Eye (tissue), 1 donor: Measurements from ENCODE around the gene ACOXL.

Experiments used
- DNase-seq: peaks from one replicate; pipeline ENCODE4 v3.0.0-alpha.2; 2015

Gene ACOXL

DNA sequence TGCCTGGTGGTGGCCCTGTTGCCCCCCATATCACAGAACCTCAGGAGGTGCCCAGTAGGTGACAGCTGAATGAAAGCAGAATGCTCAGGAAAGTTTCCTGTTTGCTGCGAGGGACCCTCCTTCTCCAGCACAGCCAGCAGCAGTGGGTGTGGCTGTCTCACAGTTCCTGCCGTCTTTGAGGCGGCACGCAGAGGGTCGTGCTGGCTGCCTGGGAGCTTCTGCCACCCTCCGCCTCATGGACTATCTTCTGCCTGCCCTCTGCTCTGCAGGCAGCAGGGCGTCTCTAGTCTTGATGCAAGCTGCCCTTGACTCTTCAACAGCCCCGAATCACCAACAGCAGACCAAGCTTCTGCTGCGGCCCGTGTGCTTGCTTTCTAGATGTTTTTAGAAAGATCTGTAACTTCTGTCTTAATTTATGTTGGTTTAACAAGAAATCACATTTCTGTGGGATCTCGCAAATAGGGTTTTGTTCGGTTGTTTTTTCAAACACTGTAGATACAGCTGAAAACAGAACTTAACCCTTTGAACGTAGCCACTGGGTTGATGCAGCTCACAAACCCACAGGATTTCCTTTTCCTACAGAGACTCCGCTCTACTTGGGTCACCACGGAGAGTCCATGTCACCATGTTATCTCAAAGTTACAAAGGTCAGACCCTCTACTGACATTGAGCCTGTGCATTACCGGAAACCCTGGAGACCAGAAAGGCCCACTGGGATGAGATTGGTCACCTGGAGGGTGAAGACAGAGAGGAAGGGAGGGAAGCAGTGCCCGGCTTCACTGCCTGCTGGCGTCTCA lies 144.9 kb downstream of the ACOXL start:
- no peak for DNase-seq

DNA sequence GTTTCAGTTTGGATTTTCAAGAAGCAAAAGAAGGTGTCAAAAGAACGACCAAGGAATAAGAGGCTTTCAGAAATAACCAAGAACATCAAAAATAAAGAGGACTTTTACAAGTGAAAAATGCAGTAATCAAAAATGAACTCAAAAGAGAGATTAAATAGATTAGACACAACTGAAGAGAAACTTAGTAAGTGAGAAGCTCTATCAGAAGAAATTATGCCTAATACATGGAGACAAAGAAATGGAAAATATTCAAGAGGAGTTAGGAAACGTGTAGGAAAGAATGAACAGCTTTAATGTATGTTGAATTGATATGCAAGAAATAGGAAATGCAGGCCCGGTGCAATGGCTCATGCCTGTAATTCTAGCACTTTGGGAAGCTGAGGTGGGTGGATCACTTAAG lies 145.8 kb downstream of the ACOXL start:
- no peak for DNase-seq

DNA sequence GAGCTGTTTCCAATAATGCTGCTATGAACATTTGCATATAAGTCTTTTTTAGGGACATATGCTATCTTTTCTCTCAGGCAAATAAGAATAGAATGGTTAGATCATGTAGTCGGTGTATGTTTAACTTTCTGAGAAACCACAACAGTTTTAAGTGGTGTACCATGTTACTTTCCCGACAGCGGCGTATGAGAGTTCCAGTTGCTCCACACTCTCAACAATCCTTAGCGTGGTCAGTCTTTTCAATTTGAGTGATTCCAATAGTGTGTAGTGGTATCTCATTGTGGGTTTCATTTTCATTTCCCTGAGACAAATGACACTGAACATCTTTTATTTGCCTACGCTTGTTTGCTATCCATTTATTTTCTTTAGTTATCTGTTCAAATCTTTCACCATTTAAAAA lies 149.5 kb downstream of the ACOXL start:
- no peak for DNase-seq

DNA sequence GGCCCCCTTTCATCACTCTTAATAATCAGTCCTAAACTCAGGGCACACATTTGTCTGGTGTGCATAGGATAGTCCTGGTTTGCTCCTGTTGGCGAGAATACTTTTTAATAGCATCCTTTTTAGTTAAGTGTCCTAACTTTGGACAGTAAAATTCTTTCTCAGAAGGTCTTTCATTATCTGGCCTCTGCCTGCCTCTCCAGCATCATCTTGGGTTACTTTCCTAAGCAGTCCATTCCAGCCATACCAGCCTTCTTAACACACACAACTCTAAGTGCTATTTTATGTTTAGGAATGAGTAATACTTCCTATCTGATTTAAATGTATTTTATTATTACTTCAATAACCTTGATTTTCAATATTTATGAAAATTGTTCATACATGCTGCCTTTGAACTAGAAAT lies 151.0 kb downstream of the ACOXL start:
- DNase-seq = no peak

DNA sequence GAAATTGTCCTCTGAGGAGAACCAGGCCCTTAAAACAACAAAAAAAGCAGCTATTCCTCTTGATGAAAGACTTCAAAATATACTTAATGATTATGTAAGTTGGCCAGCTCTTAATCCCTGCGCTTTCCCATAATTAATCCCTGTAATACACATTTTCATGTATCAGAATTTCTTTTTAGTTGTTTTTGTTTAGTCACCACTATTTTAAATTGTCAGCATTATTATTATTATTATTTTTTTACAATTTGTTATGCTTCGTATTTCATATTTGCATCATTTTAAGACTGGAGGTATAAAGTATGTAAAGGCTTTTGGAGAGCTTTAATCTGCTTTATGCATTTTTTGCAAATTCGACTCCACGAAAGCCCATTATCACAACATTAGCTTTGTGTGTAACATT lies 152.9 kb downstream of the ACOXL start:
- no peak for DNase-seq

DNA sequence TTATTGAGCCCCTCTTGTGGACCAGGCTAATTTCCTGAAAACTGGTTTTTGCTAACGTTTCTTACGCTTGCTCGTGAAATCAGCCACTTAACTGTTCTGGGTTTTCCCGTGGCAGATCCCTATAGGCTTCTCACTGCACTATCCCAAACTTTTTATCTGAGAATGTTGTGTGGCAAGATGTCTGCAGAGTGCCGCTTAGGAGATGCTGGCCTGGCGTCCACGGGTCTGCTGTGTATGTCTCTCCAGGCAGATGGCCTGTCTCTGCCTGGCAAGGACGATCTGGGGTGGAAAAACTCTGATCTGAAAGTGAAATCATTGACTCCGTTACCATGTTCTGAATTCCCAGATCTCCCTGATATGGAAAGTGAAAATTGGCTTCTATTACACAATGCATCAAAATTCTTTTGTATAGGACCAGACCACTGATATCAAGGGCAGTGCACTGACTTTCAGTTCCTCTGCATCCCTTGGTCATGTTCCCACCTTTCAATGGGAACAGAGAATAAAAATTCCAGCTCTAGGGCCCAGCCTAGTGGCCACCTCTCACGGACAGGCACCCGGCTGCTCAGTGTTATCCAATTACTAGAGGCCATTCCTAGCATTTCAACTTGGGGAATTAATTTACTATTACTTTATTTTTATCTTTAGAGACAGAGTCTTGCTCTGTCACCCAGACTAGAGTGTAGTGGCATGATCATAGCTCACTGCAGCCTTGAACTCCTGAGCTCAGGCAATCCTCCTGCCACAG lies 154.6 kb downstream of the ACOXL start:
- DNase-seq = no peak

DNA sequence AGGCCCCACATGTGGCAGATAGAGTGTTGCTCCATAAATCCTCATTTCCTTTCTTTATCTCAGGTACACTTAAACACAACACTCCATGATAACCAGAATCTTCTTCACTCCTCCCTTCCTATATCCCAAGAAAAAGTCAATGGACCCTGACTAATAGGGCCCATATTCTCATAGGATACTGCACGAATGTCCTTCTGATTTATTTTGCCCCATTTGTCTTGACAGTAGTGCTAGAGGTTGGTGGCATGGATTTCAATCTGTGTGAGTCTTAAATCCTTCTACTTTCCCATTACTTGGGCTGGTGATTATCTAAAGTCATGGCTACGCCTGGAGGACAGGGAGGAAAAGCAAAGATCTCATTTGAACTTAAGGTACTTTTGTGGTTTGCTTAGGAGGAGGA lies 156.0 kb downstream of the ACOXL start:
- no peak for DNase-seq

DNA sequence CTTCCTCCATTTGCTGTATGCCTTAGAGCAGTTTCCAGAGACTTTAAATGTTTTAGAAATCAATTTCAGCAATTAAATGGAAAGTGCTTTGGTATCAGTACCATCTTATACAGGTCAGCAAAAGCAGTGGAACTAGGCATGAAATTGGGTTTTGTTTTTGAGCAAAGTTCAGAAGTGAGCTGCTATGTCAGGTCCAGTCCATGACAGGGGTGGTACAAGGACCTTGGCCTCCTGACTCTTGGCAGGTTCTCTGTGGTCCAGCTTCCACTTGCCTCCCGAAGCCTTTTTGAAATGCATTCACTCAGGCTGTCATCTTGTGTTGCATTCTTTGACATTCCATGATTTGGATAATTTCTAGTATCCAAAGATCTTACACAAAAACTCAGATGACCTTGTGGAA lies 159.3 kb downstream of the ACOXL start:
- DNase-seq = no peak

DNA sequence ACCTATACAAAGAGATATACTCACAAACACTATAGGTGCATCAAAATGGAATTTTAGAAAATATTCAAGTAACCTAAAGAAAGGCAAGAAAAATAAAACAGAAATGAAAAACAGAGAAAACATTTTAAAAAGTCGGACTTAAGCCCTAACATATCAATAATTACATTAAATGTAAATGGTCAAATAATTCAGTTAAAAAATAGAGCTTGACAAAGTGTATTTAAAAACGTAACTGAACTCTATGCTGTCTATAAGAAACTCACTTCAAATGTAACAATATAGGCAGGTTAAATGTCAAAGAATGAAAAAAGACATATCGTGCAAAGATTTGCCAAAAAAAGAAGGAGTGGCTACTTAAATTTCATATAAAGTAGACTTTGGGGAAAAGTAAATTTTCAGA lies 163.9 kb downstream of the ACOXL start:
- DNase-seq = no peak

DNA sequence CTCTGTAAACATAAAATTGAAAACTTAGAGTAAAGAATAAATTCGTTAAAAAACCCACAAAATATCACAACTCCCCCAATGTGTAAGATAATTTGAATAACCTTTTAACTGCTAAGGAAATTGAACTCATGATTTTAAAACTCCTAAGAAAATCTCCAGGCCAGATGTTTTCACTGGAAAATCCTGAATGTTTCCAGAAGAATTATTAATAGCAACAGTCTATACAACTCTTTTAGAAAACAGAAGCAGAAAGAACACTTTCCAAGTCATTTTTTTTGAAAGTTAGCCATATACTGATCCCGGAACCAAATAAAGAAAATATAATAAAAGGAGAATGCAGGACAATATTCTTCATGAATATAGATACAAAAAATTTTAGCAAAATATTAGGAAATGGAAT lies 165.6 kb downstream of the ACOXL start:
- no peak for DNase-seq

DNA sequence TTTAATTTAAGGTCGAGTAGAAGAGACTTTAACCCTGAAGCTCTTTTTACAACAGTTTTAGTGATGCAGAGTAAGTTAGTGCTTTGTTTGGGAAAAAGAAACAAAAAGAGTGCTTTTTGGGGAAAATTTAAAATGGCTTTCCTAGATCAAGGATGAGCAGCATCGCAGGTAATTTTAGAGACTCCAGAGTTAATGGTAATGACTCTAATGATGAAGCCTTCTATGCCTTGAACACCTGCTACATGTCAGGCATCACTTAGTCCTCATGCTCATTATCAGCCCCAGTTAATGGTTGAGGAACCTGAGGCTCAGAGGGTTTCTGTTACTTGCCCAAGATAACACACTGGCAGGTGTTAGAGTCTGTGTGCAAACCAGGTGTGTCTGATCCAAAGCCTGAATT lies 167.8 kb downstream of the ACOXL start:
- no peak for DNase-seq

DNA sequence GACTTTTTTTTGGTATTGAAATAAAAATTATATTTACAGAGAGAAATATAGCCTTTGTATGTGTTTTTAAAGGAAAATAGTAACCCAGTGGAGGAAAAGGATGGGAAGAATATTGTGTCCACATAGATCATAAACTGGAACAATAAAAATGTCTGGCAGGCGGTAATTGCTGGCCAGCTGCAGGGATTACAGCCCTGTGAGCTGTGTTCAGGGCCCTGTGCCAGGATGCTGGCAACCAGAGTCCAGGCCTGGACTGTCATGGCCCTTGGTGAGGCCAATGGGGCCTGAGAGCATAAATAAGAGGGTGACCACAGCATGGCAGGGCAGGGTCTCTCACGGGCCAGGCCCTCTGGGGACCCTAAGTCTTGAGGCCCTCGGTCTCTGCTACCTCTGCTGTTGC lies 171.2 kb downstream of the ACOXL start:
- DNase-seq = no peak

DNA sequence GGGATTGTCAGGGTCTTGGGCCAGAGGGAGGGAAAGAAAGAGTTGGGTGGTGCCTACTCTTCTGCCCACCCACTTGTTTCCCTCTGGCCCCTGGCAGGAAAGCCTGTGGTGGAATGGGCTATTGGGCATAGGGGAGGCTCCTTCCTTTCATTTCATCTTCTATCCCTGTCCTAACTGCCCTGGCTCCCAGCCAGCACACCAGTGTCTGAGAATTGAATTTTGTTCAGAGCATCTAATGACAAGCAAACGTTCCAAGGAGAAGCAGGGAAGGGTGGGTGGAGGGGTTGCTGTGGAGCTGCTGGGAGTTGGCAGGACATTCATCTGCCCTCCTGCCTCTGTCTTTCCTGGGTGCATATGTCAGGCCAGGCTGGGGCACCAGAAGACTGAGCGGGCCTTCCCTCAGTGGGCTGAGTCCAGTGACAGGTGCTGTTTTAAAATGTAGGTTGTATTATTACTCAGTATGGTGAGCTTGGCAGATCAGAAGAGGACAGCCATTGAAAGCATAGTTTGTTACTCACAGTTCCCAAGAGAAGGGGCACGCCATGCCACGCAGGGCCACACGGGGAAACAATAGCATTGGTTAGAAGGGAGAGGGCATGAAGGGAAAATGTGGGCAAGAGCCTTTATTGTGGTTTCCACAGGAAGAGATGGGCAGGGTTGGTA lies 171.9 kb downstream of the ACOXL start:
- DNase-seq = no peak

DNA sequence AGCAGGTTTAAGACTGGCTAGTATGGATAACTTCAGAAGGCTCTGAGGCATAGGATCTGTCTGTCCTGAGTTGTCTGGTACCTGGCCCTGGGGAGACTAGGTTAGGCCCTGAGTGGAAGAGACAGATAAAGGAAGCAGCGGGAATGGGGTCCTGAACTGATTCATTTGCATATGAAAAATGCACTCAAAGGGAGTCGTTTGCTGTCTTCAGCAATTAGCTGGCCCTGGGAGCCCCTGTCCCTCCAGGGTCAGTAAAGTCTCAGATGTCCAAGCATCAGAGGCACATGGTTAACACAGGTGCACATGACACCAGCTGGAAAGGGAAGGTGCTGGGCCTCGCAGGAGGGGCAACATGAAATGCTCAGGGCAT lies 172.4 kb downstream of the ACOXL start:
- DNase-seq = no peak

DNA sequence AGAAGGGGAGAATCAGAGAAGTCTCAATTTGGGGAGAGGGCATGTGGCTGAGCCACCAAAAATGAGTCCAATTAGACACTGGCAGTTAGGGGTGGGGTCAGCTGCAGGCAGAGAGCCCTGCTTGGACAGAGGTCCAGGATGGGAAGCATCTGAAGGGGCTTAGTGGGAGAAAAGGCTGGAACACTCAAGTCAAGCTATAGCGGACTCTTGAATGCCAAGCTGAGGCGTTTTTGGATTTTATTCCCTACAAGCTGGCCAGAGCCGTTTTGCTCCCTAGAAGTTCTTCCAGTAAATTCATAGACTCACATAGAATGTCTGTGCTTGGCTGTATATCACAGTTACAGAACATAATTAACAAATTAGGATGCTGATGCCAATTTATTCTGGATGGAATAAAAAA lies 172.8 kb downstream of the ACOXL start:
- DNase-seq = no peak

DNA sequence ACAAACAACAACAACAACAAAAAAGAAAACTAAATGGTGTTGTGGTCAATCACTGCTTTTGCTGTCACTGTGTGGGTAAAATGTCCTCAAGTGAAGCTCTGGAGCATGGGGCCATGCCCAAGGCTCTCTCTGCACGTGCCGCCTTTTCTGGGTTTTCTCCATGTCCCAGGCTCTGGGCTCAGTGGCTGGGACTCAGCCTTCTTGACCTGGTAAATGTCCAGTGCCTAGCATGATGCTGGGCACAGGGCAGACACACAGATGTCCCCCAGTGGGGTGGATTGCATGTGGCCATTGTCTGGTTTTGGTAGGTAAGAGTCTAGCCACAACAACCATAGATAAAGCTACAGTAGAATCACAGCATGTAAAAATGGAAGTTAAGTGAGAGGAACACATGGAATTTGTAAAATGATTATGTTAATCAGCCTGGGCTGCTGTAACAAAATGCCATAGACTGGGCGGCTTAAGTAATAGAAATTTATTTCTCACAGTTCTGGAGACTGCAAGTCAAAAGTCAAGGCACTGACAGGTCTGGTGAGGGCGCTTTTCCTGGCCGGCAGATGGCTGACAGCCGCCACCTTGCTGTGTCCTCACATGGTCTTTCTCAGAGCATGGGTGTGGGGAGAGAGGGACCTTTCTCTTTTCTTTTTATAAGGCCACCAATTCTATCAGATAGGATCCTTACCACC lies 174.4 kb downstream of the ACOXL start:
- DNase-seq = no peak

DNA sequence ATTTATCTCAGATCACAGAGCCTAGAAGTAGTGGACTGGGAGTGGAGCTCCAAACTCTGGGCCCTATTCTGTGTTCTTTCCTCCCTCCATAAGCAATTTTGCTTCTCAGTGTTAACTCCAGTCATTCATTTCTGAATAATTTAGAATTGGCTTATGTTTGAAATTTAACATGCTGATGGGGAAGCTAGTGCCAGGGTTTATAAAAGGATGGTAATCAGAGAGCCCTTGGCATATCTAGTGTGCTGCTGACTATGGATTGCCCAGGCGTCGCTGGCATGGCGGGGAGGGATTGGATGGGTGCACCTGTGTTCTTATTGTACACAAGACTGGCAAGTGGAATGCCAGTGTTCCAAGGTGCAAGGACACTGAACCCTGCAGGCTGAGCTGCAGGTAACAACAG lies 177.1 kb downstream of the ACOXL start:
- no peak for DNase-seq

DNA sequence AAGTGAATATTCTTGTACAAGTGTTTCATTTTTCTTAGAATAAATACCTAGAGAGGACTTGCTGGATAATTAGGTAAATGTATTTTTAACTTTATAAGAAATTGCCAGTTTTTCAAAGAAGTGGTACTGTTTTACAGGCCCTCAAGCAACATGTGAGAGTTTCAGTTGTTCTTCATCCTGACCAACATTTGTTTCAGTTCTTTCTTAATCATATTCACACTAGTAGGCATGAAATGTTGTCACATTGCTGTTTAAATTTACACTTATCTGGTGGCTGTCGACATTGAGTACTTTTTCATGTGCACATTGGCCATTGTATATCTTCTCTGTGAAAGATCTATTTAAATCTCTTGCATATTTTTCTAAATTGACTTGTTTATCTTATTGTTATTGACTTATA lies 178.1 kb downstream of the ACOXL start:
- no peak for DNase-seq

DNA sequence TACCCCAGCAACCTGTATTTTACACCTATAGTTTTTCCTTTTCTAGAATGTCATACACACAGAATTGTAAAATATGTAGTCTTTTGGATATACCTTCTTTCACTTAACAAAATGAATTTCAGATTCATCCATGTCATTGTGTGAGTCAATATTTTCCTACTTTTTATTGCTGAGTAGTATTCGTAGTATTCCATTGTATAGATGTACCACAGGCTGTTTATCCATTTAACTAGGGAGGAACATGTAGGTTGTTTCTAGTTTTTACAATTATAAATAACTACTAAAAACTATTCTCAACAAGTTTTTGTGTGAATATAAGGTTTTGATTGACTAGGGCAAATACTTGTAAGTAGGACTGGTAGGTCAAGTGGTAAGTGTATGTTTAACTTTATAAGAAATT lies 187.4 kb downstream of the ACOXL start:
- no peak for DNase-seq

DNA sequence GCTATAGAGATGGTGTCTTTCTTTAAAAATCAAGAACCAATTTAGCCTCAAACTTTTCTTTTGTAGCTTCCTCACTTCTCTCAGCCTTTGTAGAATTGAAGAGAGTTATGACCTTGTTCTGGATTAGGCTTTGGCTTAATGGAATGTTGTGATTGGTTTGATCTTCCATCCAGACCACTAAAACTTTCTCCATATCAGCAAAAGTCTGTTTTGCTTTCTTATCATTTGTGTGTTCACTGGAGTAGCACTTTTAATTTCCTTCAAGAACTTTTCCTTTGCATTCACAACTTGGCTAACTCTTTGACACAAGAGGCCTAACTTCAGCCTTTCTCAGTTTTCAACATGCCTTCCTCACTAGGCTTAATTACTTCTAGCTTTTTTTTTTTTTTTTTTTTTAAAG lies 193.1 kb downstream of the ACOXL start:
- DNase-seq = no peak

DNA sequence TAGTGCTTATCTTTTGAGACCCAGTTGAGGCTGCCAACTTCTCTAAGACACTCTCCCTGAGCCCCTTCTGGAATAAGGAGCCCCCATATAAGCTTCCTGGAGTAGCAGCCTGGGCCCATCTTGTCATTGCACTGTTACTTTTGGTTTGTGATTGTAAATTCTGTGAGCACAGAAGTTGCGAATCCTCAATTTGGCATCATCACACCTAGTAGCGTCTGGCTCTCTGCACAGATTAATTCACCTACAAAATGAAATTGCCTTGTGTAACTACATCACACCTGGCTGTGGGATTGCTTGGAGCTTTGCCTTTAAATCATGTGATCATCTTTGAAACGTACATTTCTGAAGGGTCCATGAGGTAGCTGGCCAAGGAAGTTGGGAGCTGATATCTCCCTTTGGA lies 195.2 kb downstream of the ACOXL start:
- DNase-seq = no peak

DNA sequence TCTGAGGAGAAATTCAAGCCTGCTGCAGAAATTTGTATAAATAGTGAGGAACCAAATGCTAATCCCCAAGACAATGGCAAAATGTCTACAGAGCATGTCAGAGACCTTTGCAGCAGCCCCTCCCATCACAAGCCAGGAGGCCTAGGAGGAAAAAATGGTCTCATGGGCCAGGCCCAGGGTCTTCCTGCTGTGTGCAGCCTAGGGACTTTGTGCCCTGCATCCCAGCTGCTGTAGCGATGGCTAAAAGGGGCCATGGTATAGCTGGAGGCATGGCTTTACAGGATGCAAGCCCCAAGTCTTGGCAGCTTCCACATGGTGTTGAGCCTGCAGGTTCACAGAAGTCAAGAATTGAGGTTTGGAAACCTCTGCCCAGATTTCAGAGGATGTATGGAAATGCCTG lies 197.2 kb downstream of the ACOXL start:
- no peak for DNase-seq

DNA sequence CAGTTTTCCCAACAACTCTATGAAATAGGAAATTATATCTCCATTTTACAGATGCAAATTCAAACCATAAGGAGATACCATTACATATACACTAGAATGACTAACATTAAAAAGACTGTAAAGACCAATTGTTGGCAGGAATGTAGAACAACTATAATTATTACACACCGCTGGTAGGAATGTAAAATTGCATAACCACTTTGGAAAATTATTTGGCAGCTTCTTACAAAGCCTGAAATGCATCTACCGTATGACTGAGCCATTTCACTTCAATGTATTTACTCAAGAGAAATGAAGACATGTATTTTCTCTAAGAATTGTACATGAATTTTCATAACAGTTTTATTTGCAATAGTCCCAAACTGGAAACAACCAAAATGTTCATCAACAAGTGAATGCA lies 199.3 kb downstream of the ACOXL start:
- DNase-seq = no peak

DNA sequence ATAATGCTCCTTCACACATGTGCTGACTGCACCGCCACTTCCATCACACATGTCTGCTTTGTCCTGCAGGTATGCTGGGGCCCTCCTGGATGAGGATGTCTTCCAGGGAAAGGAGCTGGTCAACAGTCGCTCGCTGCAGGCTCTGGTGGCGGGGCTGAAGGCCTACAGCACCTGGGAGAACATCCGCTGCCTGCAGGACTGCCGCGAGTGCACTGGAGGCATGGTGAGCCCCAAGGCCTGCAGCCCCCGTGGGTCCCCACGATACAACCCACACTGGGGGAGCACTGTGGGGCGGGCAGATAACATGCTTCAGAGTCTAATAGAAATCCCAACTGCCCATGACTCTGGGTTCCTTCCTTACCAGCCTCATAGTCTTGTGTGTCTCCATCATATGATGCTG lies 201.0 kb downstream of the ACOXL start:
- no peak for DNase-seq
